G401.6 (cell line): ENCODE data around the gene C1QTNF8.
"Not testable (repeated sequence)": the region's sequence is repeated elsewhere in the genome, so short reads cannot be mapped to it uniquely, and the experiment has no call there.

Experiments
- FAIRE-seq: peaks from 2 replicates; lab custom pipeline; 2012; peaks lifted over from hg19 to GRCh38; lab: Jason Lieb, UNC

C1QTNF8 gene

DNA sequence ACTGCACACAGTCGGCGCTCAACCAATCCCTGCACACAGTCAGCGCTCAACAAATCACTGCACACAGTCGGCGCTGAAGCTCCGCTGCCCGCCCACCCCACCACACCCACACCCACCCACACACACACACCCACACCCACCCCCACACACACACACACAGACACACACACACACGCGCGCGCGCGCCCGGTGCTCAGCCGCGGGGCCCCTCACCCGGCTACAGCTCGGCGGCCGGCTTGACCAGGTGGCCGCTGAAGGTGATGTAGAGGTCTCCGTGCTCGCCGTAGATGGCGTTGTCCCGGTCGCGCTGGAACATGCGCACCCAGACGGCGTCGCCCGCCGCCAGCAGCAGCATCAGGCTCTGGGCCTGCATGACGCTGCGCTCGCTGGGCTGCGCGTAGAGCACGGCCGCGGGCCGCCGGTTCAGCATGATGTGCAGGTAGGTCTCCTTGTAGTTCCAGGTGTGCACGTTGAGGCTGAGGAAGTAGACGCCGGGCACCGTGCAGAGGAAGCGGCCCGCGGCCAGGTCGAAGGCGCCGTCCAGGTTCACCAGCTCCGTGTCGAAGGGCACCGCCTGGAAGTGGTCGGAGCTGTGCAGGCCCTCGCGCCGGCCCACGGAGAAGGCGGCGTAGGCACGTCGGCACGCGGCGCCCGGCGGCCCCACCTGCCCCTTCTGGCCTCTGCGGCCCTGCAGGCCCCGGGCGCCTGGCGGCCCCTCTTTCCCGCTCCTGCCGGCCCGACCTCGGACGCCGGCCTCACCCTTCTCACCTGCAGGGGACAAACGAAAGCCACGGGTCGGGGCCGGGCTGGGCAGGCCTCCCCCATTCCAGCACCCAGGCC lies 2.5 kb downstream of the C1QTNF8 start:
- FAIRE-seq, result peak; percentile 74

GRCh38 chr16:1092685-1093283 lies 3.3 kb downstream of the C1QTNF8 start:
- FAIRE-seq, result not testable (repeated sequence)

- no peak for FAIRE-seq
Measured at GRCh38 chr16:1091992-1092552, 4.0 kb downstream of the C1QTNF8 start.

DNA sequence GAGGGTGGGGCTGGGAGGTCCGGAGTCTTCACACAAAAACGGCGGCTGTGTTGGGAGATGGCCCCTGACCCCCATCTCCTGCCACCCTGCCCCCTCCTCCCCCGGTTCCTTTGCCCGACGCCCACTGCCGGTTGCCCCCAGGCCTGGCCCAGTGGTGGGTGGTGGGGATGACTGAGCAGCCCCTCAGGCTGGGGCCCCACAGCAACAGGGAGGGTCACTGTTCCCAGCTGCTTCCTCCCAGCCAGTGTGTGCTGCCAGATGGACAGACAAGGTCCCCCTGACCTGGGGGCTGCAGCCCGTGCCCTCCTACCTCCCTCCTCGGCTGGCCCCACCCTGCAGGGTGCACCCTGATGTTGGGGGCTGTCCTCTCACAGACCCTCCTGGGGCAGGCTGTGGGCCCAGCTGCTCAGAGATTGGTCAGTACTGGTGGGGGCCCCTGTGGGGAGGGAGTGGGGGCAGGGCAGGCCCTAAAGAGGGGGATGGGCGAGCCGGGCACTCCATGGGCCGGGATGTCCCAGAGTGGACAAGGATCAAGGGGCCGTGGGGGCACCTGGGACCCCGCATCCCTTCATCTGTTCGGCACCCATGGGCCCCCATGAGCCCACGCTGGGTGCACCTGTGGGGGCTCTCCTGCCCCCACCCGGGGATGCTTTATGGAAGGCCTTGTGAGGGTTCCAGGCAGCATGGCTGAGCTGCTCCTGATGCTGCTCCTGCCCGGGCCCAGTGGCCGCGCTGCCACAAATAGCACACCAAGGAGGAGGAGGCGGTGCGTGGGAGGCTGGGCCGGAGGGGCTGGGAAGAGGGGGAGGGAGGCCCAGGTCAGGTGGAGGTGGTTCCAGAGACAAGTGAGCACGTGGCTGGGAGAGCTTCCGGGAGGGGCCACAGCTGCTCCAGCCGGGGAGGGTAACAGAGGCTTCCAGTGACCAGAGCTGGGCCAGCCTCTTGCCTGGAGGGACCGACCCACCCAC lies 5.1 kb downstream of the C1QTNF8 start:
- no peak for FAIRE-seq

DNA sequence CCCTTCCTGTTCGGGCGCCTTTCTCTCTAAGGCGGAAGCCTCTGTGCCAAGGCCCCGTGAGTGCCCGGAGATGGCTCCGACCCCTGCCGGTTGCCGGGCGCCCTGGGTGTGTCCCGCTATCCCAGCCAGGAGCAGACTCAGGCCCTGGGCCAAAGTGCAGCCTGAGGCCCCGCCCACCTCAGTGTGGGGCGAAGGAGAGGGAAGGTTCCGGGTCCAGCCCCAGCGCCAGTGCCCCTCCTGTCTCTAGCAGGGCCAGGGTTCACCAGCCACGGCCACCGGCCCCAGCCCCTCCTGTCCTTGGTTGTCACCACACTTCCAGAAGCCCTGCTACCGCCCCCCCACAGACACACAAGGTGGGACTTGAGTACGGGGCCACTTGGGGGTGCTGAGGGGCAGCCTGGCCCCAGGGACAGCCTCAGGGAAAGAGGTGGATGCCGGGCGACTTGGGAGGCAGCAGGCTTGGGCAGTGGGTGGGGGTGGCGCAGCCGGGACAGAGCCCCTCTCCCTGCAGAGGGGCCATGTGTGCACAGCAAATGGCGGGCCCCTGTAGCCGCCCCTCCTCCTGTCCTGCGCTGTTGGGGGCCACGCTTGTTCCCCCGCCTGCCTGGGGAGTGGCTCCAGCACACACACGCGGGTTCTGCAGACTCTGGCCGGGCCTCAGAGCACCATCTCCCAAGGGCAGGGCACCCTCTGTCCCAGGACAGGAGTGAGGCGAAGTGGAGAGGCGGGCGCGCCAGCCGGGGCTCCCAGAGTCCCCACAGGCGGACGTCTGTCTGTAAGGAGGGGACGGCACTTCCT lies 6.0 kb downstream of the C1QTNF8 start:
- no peak for FAIRE-seq

DNA sequence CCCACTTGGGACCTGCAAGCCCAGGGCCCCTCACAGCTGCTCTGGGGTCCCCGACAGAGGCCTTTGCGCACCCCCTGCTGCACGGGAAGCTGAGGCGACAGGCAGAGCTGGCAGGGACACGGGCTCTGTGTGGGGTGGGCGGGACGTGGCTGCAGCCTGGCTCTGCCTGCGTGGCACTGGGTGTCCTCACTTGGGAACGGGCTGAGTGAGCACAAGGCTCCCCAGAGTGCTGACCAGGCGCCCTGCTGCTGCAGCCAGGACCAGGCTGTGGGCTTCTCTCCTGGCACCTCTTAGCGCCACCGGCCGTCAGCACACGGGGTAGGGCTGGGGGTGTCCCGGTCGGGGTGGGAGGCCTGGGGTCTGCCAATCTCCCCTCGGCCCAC lies 6.6 kb downstream of the C1QTNF8 start:
- no peak for FAIRE-seq

GRCh38 chr16:1088295-1089170 lies 7.5 kb downstream of the C1QTNF8 start:
- FAIRE-seq, result no peak

GRCh38 chr16:1086443-1086842 lies 9.6 kb downstream of the C1QTNF8 start:
- FAIRE-seq, result not testable (repeated sequence)

- FAIRE-seq, result no peak
Measured at GRCh38 chr16:1084971-1085370, 11.1 kb downstream of the C1QTNF8 start.

GRCh38 chr16:1082952-1083675 lies 12.9 kb downstream of the C1QTNF8 start:
- FAIRE-seq, result no peak

GRCh38 chr16:1082266-1082951 lies 13.6 kb downstream of the C1QTNF8 start:
- no peak for FAIRE-seq

DNA sequence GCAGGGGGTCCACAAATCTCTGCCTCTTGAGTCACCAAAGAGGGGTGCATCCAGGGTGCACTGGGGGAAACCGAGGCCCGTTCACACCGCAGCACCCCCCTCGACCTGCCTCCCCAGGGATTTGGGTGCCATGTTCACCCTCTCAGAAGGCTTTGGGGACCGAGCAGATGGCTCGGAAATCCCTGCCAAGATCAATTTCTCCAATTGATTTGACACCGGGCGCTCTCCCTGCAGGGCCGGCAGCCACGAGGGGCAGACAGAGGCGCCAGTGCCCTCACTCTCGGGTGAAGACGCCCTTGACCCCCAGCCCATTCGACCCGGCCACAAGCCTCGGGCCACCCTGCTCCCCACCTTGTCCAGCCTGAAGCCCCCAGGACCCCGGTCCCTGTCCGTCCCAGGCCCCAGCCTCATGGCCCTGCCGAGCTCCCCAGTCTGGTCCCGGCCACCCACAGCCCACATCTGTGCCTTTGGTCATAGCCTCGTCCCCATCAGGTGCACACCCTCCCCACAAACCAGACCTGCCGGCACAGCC lies 14.2 kb downstream of the C1QTNF8 start:
- no peak for FAIRE-seq

GRCh38 chr16:1080801-1081733 lies 15.0 kb downstream of the C1QTNF8 start:
- no peak for FAIRE-seq

DNA sequence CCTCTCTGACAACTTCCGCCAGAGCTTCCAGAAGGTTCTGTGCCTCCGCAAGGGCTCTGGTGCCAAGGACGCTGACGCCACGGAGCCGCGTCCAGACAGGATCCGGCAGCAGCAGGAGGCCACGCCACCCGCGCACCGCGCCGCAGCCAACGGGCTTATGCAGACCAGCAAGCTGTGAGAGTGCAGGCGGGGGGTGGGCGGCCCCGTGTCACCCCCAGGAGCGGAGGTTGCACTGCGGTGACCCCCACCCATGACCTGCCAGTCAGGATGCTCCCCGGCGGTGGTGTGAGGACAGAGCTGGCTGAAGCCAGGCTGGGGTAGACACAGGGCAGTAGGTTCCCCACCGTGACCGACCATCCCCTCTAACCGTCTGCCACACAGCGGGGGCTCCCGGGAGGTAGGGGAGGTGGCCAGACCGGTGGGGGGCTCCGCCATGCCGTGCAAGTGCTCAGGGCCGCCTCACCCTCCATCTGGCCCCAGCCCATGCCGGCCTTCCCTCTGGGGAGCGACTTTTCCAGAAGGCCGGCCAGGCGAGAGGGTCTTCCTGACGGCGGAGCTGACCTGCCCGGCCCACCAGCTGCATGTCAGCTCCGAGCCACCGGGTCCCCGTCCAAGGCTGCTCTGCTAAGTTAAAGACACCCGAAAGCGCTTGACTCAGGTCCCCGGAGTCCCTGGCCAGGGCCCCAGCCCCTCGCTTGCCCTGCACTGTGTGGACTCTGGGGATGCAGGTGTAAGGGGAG lies 16.1 kb downstream of the C1QTNF8 start:
- FAIRE-seq, result no peak

GRCh38 chr16:1079341-1079740 lies 16.7 kb downstream of the C1QTNF8 start:
- no peak for FAIRE-seq

DNA sequence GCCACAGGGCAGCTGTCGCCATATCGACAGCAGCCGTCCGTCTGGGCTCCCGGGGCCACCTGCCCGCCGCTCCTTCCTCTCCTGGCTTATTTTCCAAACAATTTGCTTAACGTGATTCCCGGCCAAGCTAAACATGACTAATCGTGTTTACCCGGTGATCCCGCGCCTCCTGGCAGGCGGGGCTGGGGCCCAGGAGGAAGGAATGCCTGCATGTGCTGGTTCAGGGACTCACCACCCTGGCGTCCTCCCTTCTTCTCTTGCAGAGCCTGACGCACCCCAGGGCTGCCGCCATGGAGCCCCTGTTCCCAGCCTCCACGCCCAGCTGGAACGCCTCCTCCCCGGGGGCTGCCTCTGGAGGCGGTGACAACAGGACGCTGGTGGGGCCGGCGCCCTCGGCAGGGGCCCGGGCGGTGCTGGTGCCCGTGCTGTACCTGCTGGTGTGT lies 17.4 kb downstream of the C1QTNF8 start:
- no peak for FAIRE-seq
